ENCODE results near the gene C4B.

DNA sequence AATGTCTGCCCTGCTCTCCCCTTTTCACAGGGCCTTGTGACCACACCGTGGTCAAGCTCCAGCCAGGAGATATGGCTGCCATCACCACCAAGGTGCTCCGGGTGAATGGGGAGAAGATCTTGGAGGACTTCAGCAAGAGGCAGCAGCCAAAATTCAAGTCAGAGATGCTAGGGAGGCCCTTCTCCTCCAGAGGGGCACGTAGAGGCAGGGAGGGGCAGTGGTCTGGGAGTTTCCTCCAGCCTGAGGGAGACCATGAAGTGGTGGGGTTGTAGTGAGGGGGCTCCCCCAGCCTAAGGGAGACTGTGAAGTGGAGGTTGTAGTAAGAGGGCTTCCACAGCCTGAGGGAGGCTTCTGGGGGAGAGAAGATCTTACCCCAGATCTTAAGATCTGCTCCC lies 46.7 kb upstream of the C4B start:
- TF ChIP-seq, protein P1, sequence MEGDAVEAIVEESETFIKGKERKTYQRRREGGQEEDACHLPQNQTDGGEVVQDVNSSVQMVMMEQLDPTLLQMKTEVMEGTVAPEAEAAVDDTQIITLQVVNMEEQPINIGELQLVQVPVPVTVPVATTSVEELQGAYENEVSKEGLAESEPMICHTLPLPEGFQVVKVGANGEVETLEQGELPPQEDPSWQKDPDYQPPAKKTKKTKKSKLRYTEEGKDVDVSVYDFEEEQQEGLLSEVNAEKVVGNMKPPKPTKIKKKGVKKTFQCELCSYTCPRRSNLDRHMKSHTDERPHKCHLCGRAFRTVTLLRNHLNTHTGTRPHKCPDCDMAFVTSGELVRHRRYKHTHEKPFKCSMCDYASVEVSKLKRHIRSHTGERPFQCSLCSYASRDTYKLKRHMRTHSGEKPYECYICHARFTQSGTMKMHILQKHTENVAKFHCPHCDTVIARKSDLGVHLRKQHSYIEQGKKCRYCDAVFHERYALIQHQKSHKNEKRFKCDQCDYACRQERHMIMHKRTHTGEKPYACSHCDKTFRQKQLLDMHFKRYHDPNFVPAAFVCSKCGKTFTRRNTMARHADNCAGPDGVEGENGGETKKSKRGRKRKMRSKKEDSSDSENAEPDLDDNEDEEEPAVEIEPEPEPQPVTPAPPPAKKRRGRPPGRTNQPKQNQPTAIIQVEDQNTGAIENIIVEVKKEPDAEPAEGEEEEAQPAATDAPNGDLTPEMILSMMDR (IDR thresholded peaks at IDR 0.05), result no peak
- no peak for TF ChIP-seq POLR2AphosphoS5 (IDR thresholded peaks at IDR 0.05; ENCODE audit: low read depth, low read length)
- TF ChIP-seq TCF7L2 (IDR thresholded peaks at IDR 0.05; ENCODE audit: low read depth, low read length), result no peak
